ENCODE results near the gene S100A9. TPM values are rescaled to one million over a fixed set of nuclear protein-coding genes. Genes with fewer than 3 reads are reported as not detected.

The S100A9 gene
- total RNA-seq, 1 experiment from 2014 or later, result 0.44 TPM

DNA sequence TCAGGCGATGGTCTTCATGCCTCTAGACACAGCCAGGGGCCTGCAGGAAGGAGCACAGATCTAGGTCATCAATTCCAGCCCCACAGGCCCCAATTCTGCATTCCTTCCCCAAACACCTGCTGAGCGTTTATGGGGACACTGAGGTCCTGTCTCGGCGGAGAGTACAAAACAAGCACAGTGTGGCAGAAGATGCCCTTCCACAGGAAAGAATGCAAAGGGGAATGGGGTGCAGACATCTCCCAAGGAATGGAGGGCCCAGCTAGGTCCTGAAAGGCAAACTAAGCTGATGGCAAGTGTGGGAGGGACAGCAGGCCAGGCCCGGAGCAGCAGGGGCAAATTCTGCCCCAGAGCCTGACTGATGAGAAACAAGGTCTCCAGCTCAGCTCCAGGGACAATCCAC is 36.7 kb downstream of the S100A9 start:
- in situ Hi-C loops (cut with HindIII; ENCODE audit: low pct_unique_long_range_greater_than_20kb, low sequenced_read_pairs), result no loop called here
- ChIA-PET CTCF (no interaction called here), POLR2A (no interaction called here)
- intact Hi-C loops (cut with micrococcal nuclease; ENCODE audit: unreplicated experiment), result no loop called here
- H3K4me1 ChIP-seq (ENCODE audit: control insufficient read depth, insufficient read depth, low read length), result no peaks in the 10 kb centered on the region
- no peak for ATAC-seq
- DNase-seq (ENCODE audit: low read depth, low spot score), result no peak
- BruUV-seq (replicated peaks), result no TSS peak
- H3K9me3 ChIP-seq (ENCODE audit: control insufficient read depth, insufficient read depth, low read depth, low read length), result no peaks in the 10 kb centered on the region
- no peak overlapping the region for H3K4me3 ChIP-seq (ENCODE audit: low read depth in 2 of 2, low read length in 2 of 2)
- H3K27me3 ChIP-seq (ENCODE audit: control insufficient read depth, insufficient read depth, low read length), result peaks cover 6% of the 10 kb centered on the region; the same call in 1 of the 2 replicates
- H3K27ac ChIP-seq (ENCODE audit: low read length), result no peak overlapping the region
- H3K36me3 ChIP-seq (ENCODE audit: control insufficient read depth, insufficient read depth, low read length), result no peaks in the 10 kb centered on the region
- TF ChIP-seq TCF7L2 (IDR thresholded peaks at IDR 0.05; ENCODE audit: low read depth, low read length) (no peak), SIN3A (IDR thresholded peaks at IDR 0.05; ENCODE audit: borderline replicate concordance, insufficient read depth, low read depth, low read length) (no peak), REST (IDR thresholded peaks at IDR 0.05; ENCODE audit: insufficient read depth in 1 of 2, low read depth in 2 of 2, low read length in 1 of 2) (no peak), POLR2AphosphoS5 (IDR thresholded peaks at IDR 0.05; ENCODE audit: low read depth, low read length) (no peak), CTCF (IDR thresholded peaks at IDR 0.05) (no peak)

GRCh38 chr1:153395136-153395685 is 37.6 kb downstream of the S100A9 start:
- H3K4me1 ChIP-seq (ENCODE audit: control insufficient read depth, insufficient read depth, low read length), result no peaks in the 10 kb centered on the region
- intact Hi-C loops (cut with micrococcal nuclease; ENCODE audit: unreplicated experiment), result no loop called here
- no peaks in the 10 kb centered on the region for H3K9me3 ChIP-seq (ENCODE audit: control insufficient read depth, insufficient read depth, low read depth, low read length)
- no peak overlapping the region for H3K4me3 ChIP-seq (ENCODE audit: low read depth in 2 of 2, low read length in 2 of 2)
- H3K27me3 ChIP-seq (ENCODE audit: control insufficient read depth, insufficient read depth, low read length), result peaks cover 4% of the 10 kb centered on the region; the same call in 1 of the 2 replicates
- BruUV-seq (replicated peaks), result no TSS peak
- H3K36me3 ChIP-seq (ENCODE audit: control insufficient read depth, insufficient read depth, low read length), result no peaks in the 10 kb centered on the region
- in situ Hi-C loops (cut with HindIII; ENCODE audit: low pct_unique_long_range_greater_than_20kb, low sequenced_read_pairs), result no loop called here
- TF ChIP-seq CTCF (IDR thresholded peaks at IDR 0.05), result no peak
- ChIA-PET CTCF (no interaction called here), POLR2A (no interaction called here)
- no peak overlapping the region for H3K27ac ChIP-seq (ENCODE audit: low read length)
- DNase-seq (ENCODE audit: low read depth, low spot score) (no peak), ATAC-seq (no peak; the same call in 1 of the 2 replicates)

Data from Panc1 (cell line).